DND-41 (cell line): ENCODE results near the gene INPP5A.
A peak's percentile ranks its signal among the peaks of the same experiment; 100 is the strongest.

ENCODE experiments used
- ATAC-seq: fragments of 200-7000 bp; cut with Tn5 transposase; 3 replicates; pipeline ENCODE4 v1.9.1; 2021; ENCODE audit warnings: low read depth; ENCODE audit not compliant: insufficient read depth
- DNase-seq: peaks from one replicate; pipeline ENCODE4 v3.0.0-alpha.2; 2020
- H2AFZ ChIP-seq: 2 replicates; pipeline ENCODE4 v1.6.0; 2012; ENCODE audit warnings: low read depth, low read length
- H3K27ac ChIP-seq: 2 replicates; pipeline ENCODE4 v1.5.1; 2012; ENCODE audit warnings: low read length, inconsistent platforms
- H3K27me3 ChIP-seq: fragments of 200-600 bp; sonication (generic); 2 replicates; pipeline ENCODE4 v1.6.0; 2012; ENCODE audit warnings: low read length, mild to moderate bottlenecking, inconsistent platforms; ENCODE audit not compliant: insufficient read depth, poor library complexity
- H3K36me3 ChIP-seq: 2 replicates; pipeline ENCODE4 v1.5.1; 2012; ENCODE audit warnings: low read length, inconsistent platforms; ENCODE audit not compliant: insufficient read depth
- H3K4me1 ChIP-seq: 2 replicates; pipeline ENCODE4 v1.5.1; 2012; ENCODE audit warnings: mild to moderate bottlenecking, low read length; ENCODE audit not compliant: insufficient read depth
- H3K4me2 ChIP-seq: 2 replicates; pipeline ENCODE4 v1.6.0; 2012; ENCODE audit warnings: mild to moderate bottlenecking, moderate library complexity, low read length, inconsistent platforms; ENCODE audit not compliant: insufficient read depth
- H3K4me3 ChIP-seq, 2 experiments: fragments of 200-600 bp in 1 of 2; shearing (Covaris generic) in 1 of 2; 2 replicates each; pipeline ENCODE4 v1.5.1; 2012 to 2016; ENCODE audit warnings: inconsistent platforms in 2 of 2, low read length in 2 of 2, mild to moderate bottlenecking in 2 of 2, low read depth in 1 of 2, moderate library complexity in 1 of 2
- H3K79me2 ChIP-seq: 2 replicates; pipeline ENCODE4 v1.6.0; 2012; ENCODE audit warnings: low read length, inconsistent platforms; ENCODE audit not compliant: insufficient read depth
- H3K9ac ChIP-seq: 2 replicates; pipeline ENCODE4 v1.6.0; 2012; ENCODE audit warnings: low read depth, mild to moderate bottlenecking, inconsistent platforms, low read length, moderate library complexity
- H3K9me3 ChIP-seq: 2 replicates; pipeline ENCODE4 v1.5.1; 2012; ENCODE audit warnings: low read length, moderate library complexity, mild to moderate bottlenecking, inconsistent platforms; ENCODE audit not compliant: insufficient read depth, severe bottlenecking
- H4K20me1 ChIP-seq: 2 replicates; pipeline ENCODE4 v1.6.0; 2012; ENCODE audit warnings: low read length; ENCODE audit not compliant: insufficient read depth
- EZH2 ChIP-seq: IDR thresholded peaks from 3 replicates; pipeline ENCODE4 v1.6.1; 2012; ENCODE audit warnings: borderline replicate concordance, low read depth, mild to moderate bottlenecking, moderate library complexity, low read length, inconsistent platforms; ENCODE audit not compliant: severe bottlenecking
- TF ChIP-seq, protein P1 (sequence below): IDR thresholded peaks from 2 replicates; pipeline ENCODE4 v1.5.1; 2012; ENCODE audit warnings: borderline replicate concordance, low read length, moderate library complexity, mild to moderate bottlenecking; ENCODE audit not compliant: poor library complexity, severe bottlenecking; ENCODE audit errors: extremely low read depth

Gene INPP5A

DNA sequence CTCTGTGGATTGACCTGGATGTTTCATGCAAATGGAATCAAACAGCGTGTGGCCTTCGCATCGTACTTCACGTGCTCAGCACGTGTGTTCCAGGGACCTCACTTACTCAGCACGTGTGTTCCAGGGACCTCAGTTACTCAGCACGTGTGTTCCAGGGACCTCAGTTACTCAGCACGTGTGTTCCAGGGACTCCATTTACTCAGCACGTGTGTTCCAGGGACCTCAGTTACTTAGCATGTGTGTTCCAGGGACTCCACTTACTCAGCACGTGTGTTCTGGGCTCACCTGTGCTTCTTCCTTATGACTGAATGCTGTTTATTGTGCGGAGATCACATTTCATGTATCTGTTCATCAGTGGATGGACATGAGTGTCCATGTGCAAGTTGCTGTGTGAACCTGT lies 22.0 kb downstream of the INPP5A start:
- H3K9me3 ChIP-seq, result no peaks in the 10 kb centered on the region
- H3K27me3 ChIP-seq, result no peaks in the 10 kb centered on the region
- no peak overlapping the region for H2AFZ ChIP-seq
- peaks cover 100% of the 10 kb centered on the region for H3K79me2 ChIP-seq
- 0 out of 2 replicates have a peak, but pooled peaks cover 6% of the 10 kb centered on the region for H3K36me3 ChIP-seq
- DNase-seq, result no peak
- TF ChIP-seq EZH2, result no peak
- TF ChIP-seq, protein P1, sequence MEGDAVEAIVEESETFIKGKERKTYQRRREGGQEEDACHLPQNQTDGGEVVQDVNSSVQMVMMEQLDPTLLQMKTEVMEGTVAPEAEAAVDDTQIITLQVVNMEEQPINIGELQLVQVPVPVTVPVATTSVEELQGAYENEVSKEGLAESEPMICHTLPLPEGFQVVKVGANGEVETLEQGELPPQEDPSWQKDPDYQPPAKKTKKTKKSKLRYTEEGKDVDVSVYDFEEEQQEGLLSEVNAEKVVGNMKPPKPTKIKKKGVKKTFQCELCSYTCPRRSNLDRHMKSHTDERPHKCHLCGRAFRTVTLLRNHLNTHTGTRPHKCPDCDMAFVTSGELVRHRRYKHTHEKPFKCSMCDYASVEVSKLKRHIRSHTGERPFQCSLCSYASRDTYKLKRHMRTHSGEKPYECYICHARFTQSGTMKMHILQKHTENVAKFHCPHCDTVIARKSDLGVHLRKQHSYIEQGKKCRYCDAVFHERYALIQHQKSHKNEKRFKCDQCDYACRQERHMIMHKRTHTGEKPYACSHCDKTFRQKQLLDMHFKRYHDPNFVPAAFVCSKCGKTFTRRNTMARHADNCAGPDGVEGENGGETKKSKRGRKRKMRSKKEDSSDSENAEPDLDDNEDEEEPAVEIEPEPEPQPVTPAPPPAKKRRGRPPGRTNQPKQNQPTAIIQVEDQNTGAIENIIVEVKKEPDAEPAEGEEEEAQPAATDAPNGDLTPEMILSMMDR, result no peak
- no peak overlapping the region for H3K4me2 ChIP-seq
- peaks cover 6% of the 10 kb centered on the region for H3K4me1 ChIP-seq
- peak overlapping the region; percentile 54 for H3K27ac ChIP-seq
- ATAC-seq, result no peak
- peaks cover 90% of the 10 kb centered on the region for H4K20me1 ChIP-seq
- no peak overlapping the region for H3K9ac ChIP-seq
- no peak overlapping the region for H3K4me3 ChIP-seq

DNA sequence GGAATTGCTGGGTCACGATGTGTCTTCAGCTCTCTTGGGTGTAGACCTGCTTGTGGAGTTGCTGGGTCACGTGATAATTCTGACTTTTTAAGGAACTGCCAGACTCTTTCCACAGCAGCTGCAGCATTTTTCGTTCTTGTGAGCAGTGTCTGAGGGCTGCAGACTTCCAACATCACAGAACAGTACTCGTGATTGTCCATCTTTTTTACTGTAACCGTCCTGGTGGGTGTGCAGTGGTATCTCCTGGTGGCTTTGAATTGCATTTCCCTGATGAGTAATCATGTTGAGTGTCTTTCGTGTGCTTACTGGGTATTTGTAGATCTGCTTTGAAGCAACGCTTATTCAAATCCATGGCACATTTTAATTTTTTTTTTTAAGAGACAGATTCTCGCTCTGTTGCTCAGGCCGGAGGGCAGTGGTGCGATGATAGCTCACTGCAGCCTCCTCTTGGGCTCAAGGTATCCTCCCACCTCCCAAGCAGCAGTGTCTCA lies 22.7 kb downstream of the INPP5A start:
- H3K79me2 ChIP-seq, result peaks cover 100% of the 10 kb centered on the region
- H3K4me2 ChIP-seq, result no peak overlapping the region
- no peak for ATAC-seq

DNA sequence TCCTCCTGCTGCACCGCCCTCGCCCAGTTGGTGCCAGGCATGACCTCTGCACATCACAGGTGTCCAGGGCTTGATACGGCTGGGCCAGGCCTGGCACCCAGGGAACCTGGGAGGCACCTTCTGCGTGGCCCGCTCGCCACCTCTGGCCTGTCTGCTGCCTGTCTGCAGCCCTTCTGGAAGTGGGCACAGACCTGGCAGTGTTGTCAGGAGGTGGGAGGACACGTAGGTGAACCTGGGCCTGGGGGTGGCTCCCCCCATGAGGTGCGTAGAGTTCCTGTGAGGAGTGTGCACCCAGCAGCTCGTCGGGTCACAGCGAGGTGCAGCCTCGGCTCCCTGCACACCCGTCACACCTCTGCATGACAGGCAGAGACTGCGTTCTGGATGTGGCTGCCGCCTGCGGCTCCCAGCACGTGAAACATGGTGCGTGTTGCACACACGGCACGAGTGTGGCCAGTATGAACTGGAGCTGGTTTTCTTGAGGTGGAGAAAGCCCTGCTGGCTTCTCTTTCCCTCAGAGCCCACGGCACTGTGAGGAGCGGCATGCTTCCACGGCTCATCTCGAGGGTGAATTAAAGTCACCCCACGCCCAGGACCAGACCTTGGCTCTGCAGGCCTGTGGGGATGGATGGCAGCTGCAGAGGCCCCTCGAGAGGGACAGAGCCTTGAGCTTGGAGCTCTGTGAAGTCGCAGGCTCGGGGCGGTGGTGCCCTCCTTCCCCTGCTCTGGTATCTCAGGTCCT lies 24.8 kb downstream of the INPP5A start:
- Histone ChIP-seq H3K36me3 (no peaks in the 10 kb centered on the region), H3K4me3 (no peak overlapping the region), H3K27ac (no peak overlapping the region)

More for the DNA sequence above, 22.7 kb downstream of the INPP5A start:
- no peaks in the 10 kb centered on the region for H3K9me3 ChIP-seq
- H3K4me1 ChIP-seq, result peaks cover 6% of the 10 kb centered on the region
- H3K27me3 ChIP-seq, result no peaks in the 10 kb centered on the region
- H3K9ac ChIP-seq, result no peak overlapping the region
- 0 out of 2 replicates have a peak, but pooled peaks cover 6% of the 10 kb centered on the region for H3K36me3 ChIP-seq
- TF ChIP-seq, protein P1, result no peak
- no peak for TF ChIP-seq EZH2
- H4K20me1 ChIP-seq, result peaks cover 90% of the 10 kb centered on the region
- no peak overlapping the region for H2AFZ ChIP-seq
- no peak overlapping the region for H3K4me3 ChIP-seq
- DNase-seq, result no peak
- peak overlapping the region; percentile 26; the same call in 1 of the 2 replicates for H3K27ac ChIP-seq

More for the DNA sequence above, 24.8 kb downstream of the INPP5A start:
- Histone ChIP-seq H3K79me2 (peaks cover 100% of the 10 kb centered on the region), H3K4me1 (peaks cover 6% of the 10 kb centered on the region), H3K9ac (no peak overlapping the region), H2AFZ (no peak overlapping the region), H3K9me3 (no peaks in the 10 kb centered on the region), H3K4me2 (no peak overlapping the region), H4K20me1 (peaks cover 93% of the 10 kb centered on the region), H3K27me3 (no peaks in the 10 kb centered on the region)
- DNase-seq, result no peak
- TF ChIP-seq, protein P1, result no peak
- no peak for TF ChIP-seq EZH2
- no peak for ATAC-seq
